Measurements from ENCODE around the gene MROH7.

MROH7 gene

DNA sequence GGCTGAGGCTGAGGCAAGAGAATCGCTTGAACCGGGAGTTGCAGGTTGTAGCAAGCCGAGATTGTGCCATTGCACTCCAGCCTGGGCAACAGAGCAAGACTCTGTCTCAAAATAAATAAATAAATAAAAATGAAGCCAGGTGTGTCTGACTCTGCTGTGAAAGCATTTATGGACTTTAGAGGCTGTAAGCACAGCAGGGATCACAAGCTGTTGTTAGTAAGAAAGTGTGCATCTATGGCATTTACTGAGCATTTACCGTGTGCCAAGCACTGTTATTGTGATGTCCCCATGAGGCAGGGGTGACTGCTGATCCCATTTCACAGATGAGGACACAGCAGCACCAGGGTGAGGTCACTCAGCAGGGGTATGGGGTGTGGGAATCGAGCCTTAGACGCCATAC, 38.3 kb upstream of the MROH7 start (continued):
- TF ChIP-seq EGR2 (tag by site-specific recombination; IDR thresholded peaks at IDR 0.05; ENCODE audit: low read depth): no peak

DNA sequence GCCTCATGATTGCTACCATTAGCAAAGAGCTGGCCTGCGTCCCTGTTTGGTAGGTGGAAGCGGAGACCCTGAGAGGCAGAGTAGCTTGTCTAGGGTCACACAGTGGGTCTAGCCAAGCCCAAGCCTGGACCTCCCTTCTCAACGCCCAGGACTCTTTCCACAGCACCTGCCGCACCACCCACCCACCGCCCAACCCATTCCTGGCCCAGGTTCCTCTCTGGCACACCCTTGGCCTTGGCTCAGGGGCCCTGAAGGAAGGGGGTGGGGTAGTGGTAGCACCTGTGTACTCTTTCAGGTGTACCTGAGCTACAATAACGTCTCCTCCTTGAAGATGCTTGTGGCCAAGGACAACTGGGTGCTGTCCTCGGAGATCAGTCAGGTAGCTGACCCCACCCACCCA, 37.5 kb upstream of the MROH7 start:
- ChIA-PET POLR2A (no interaction called here), CTCF (no interaction called here)
- H3K9me3 ChIP-seq (ENCODE audit: control insufficient read depth, insufficient read depth, low read depth, low read length): no peaks in the 10 kb centered on the region
- no peak overlapping the region for H3K27ac ChIP-seq (ENCODE audit: extremely low read depth, low read depth, low read length)
- H3K4me1 ChIP-seq (ENCODE audit: control insufficient read depth, insufficient read depth, low read length): no peaks in the 10 kb centered on the region
- no peak overlapping the region for H3K4me3 ChIP-seq (ENCODE audit: low read depth, low read length)
- no peaks in the 10 kb centered on the region for H3K36me3 ChIP-seq (ENCODE audit: control insufficient read depth in 2 of 2, insufficient read depth in 1 of 2, low read length in 2 of 2)
- TF ChIP-seq, protein P1, sequence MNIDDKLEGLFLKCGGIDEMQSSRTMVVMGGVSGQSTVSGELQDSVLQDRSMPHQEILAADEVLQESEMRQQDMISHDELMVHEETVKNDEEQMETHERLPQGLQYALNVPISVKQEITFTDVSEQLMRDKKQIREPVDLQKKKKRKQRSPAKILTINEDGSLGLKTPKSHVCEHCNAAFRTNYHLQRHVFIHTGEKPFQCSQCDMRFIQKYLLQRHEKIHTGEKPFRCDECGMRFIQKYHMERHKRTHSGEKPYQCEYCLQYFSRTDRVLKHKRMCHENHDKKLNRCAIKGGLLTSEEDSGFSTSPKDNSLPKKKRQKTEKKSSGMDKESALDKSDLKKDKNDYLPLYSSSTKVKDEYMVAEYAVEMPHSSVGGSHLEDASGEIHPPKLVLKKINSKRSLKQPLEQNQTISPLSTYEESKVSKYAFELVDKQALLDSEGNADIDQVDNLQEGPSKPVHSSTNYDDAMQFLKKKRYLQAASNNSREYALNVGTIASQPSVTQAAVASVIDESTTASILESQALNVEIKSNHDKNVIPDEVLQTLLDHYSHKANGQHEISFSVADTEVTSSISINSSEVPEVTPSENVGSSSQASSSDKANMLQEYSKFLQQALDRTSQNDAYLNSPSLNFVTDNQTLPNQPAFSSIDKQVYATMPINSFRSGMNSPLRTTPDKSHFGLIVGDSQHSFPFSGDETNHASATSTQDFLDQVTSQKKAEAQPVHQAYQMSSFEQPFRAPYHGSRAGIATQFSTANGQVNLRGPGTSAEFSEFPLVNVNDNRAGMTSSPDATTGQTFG (tag by site-specific recombination; IDR thresholded peaks at IDR 0.05; ENCODE audit: borderline replicate concordance): no peak
- TF ChIP-seq ZNF48 (tag by site-specific recombination; IDR thresholded peaks at IDR 0.05) (no peak), YY2 (tag by site-specific recombination; IDR thresholded peaks at IDR 0.05) (no peak), ZNF211 (tag by site-specific recombination; IDR thresholded peaks at IDR 0.05; ENCODE audit: low read depth) (no peak), SETDB1 (IDR thresholded peaks at IDR 0.05; ENCODE audit: insufficient read length, low read length) (no peak), ZBTB20 (tag by site-specific recombination; IDR thresholded peaks at IDR 0.05) (no peak), ZNF530 (tag by site-specific recombination; IDR thresholded peaks at IDR 0.05; ENCODE audit: low read depth) (no peak), TCF7L2 (IDR thresholded peaks at IDR 0.05; ENCODE audit: borderline replicate concordance, low read depth, low read length) (no peak), ZXDB (tag by site-specific recombination; IDR thresholded peaks at IDR 0.05) (no peak)
- TF ChIP-seq, protein P2, sequence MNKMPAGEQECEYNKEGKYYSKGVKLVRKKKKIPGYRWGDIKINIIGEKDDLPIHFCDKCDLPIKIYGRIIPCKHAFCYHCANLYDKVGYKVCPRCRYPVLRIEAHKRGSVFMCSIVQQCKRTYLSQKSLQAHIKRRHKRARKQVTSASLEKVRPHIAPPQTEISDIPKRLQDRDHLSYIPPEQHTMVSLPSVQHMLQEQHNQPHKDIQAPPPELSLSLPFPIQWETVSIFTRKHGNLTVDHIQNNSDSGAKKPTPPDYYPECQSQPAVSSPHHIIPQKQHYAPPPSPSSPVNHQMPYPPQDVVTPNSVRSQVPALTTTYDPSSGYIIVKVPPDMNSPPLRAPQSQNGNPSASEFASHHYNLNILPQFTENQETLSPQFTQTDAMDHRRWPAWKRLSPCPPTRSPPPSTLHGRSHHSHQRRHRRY (tag by site-specific recombination; IDR thresholded peaks at IDR 0.05): no peak
- TF ChIP-seq, protein P3, sequence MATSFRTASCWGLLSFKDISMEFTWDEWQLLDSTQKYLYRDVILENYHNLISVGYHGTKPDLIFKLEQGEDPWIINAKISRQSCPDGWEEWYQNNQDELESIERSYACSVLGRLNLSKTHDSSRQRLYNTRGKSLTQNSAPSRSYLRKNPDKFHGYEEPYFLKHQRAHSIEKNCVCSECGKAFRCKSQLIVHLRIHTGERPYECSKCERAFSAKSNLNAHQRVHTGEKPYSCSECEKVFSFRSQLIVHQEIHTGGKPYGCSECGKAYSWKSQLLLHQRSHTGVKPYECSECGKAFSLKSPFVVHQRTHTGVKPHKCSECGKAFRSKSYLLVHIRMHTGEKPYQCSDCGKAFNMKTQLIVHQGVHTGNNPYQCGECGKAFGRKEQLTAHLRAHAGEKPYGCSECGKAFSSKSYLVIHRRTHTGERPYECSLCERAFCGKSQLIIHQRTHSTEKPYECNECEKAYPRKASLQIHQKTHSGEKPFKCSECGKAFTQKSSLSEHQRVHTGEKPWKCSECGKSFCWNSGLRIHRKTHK (tag by site-specific recombination; IDR thresholded peaks at IDR 0.05): no peak

DNA sequence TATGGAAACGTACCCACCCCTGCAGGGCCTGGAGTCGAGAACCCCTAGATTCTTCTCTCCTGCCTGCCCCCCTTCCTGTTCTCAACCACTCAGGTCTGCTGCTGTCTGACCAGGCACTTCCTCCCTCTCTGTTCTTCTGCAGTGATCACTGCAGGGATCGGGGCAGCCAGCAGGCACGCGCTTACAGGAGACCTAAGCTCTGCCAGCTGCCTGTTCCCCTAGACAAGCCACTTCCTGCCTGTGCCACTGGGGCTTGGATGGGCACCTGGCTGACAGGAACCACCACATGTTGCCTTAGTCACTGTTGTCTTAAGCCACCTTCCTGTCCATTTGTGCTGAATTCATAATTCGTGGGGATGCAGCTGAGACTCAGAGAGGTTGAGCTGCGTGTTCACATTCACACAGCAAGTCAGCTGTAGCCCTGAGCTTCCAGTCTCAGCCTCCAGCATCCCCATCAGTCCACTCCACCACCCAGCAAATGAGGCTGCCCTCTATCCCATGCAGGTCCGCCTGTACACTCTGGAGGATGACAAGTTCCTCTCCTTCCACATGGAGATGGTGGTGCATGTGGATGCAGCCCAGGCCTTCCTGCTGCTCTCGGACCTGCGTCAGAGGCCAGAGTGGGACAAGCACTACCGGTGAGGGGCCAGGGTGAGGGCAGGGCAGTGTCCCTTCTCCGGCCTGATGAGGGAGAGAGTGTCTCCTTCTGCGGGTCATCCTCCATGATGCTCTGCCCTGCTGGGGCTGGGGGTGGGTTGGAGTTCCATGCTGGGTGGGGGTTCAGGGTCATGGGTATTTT, 36.8 kb upstream of the MROH7 start:
- no peak overlapping the region for H3K4me3 ChIP-seq (ENCODE audit: low read depth, low read length)
- CTCF ChIA-PET: no interaction called here

More for the DNA sequence above, 36.8 kb upstream of the MROH7 start:
- no peaks in the 10 kb centered on the region for H3K4me1 ChIP-seq (ENCODE audit: control insufficient read depth, insufficient read depth, low read length)
- TF ChIP-seq ZNF747 (tag by site-specific recombination; IDR thresholded peaks at IDR 0.05): no peak
- TF ChIP-seq ZNF169 (tag by site-specific recombination; IDR thresholded peaks at IDR 0.05): no peak
- TF ChIP-seq, protein P4, sequence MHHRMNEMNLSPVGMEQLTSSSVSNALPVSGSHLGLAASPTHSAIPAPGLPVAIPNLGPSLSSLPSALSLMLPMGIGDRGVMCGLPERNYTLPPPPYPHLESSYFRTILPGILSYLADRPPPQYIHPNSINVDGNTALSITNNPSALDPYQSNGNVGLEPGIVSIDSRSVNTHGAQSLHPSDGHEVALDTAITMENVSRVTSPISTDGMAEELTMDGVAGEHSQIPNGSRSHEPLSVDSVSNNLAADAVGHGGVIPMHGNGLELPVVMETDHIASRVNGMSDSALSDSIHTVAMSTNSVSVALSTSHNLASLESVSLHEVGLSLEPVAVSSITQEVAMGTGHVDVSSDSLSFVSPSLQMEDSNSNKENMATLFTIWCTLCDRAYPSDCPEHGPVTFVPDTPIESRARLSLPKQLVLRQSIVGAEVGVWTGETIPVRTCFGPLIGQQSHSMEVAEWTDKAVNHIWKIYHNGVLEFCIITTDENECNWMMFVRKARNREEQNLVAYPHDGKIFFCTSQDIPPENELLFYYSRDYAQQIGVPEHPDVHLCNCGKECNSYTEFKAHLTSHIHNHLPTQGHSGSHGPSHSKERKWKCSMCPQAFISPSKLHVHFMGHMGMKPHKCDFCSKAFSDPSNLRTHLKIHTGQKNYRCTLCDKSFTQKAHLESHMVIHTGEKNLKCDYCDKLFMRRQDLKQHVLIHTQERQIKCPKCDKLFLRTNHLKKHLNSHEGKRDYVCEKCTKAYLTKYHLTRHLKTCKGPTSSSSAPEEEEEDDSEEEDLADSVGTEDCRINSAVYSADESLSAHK (tag by site-specific recombination; IDR thresholded peaks at IDR 0.05): no peak
- no peak for TF ChIP-seq KLF9 (tag by site-specific recombination; IDR thresholded peaks at IDR 0.05; ENCODE audit: low read depth)
- TF ChIP-seq ZFP37 (tag by site-specific recombination; IDR thresholded peaks at IDR 0.05): no peak
- POLR2A ChIA-PET: no interaction called here
- H3K9me3 ChIP-seq (ENCODE audit: control insufficient read depth, insufficient read depth, low read depth, low read length): no peaks in the 10 kb centered on the region
- no peaks in the 10 kb centered on the region for H3K36me3 ChIP-seq (ENCODE audit: control insufficient read depth in 2 of 2, insufficient read depth in 1 of 2, low read length in 2 of 2)
- no peak overlapping the region for H3K27ac ChIP-seq (ENCODE audit: extremely low read depth, low read depth, low read length)
